Measurements from ENCODE around the gene PDZK1IP1.
A peak's percentile ranks its signal among the peaks of the same experiment; 100 is the strongest.

The PDZK1IP1 gene

GRCh38 chr1:47180603-47181094 lies 9.2 kb downstream of the PDZK1IP1 start:
- Histone ChIP-seq H3K36me3 (no peaks in the 10 kb centered on the region), H3K4me1 (no peaks in the 10 kb centered on the region), H3K9me3 (no peaks in the 10 kb centered on the region), H3K4me3 (ENCODE audit: low read depth, low read length) (no peak overlapping the region), H3K27me3 (no peaks in the 10 kb centered on the region)
- DNase-seq = no peak
- no peak for TF ChIP-seq CTCF (IDR thresholded peaks at IDR 0.05; ENCODE audit: low read depth, low read length)

DNA sequence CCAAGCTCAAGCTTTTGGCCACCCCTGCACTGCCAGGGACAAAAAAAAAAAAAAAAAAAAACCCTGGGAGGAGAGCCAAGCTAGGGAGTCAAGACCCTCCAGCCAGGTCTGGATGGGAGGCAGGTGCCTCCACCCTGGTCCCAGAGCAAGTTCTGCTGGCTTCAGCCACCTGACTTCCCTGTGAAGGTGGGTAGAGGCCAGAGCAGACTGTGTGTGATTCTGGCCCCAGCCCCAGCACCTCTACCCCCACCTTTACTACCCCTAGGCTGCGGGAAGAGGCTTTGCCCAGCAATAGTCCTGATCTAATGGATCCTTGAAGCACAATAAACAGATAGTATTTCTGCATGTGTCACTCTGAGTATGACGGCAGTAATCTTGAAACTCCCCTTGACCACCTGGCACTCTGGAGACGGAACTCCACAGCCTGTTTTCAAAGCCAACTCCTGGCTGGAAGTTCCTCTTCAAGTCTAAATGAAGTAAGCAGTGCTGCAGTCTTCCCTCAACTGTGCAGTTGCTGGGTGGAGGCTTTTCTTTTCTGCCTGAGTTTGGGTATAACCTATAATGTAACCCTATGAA lies 9.8 kb downstream of the PDZK1IP1 start:
- TF ChIP-seq CTCF (IDR thresholded peaks at IDR 0.05; ENCODE audit: low read depth, low read length) = no peak
- Histone ChIP-seq H3K4me3 (ENCODE audit: low read depth, low read length) (no peak overlapping the region), H3K4me1 (no peaks in the 10 kb centered on the region), H3K27me3 (no peaks in the 10 kb centered on the region), H3K9me3 (no peaks in the 10 kb centered on the region), H3K36me3 (no peaks in the 10 kb centered on the region)
- DNase-seq = no peak

GRCh38 chr1:47179017-47179987 lies 10.5 kb downstream of the PDZK1IP1 start:
- Histone ChIP-seq H3K36me3 (no peaks in the 10 kb centered on the region), H3K27me3 (no peaks in the 10 kb centered on the region), H3K9me3 (no peaks in the 10 kb centered on the region), H3K4me1 (no peaks in the 10 kb centered on the region), H3K4me3 (ENCODE audit: low read depth, low read length) (peak overlapping the region; percentile 49)
- peak; percentile 77 for TF ChIP-seq CTCF (IDR thresholded peaks at IDR 0.05; ENCODE audit: low read depth, low read length)
- peak; percentile 85 for DNase-seq

DNA sequence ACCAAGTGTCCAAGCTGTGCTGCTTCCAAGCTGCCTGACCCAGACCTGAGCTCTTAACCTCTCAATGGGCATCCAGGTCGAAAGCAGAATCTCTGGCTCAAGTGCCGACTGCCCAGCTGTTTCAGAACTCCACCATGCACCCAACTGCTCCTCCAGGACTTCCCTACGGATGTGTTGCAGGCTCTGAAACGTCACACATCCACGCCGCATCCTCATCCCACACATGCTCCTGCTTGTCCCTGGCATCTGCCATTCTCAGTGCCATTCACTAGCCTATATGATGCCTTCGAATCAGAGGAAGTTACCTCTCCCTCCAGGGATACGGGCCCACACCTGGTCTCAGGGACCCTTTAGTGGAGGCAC lies 11.2 kb downstream of the PDZK1IP1 start:
- no peaks in the 10 kb centered on the region for H3K36me3 ChIP-seq
- no peak overlapping the region for H3K4me3 ChIP-seq (ENCODE audit: low read depth, low read length)
- TF ChIP-seq CTCF (IDR thresholded peaks at IDR 0.05; ENCODE audit: low read depth, low read length) = no peak

DNA sequence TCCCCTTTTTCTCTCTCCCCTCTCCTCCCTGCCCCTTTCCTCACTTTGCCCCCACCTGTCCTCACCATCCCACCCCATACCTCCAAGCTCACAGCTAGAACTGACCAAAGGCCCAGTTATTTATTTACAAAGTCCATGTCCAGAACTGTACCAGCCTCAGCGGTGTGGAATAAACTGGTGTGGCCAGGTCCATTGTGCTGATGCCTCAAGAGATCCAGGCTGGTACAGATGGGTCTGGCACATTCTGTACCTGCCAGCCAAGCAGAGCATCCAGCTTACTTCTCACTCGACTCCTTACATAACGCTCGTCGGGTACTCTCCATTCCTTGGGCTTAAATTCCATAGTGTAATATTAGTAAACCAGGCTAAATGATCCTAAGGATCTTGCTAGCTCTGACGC lies 11.8 kb downstream of the PDZK1IP1 start:
- Histone ChIP-seq H3K27me3 (no peaks in the 10 kb centered on the region), H3K4me1 (no peaks in the 10 kb centered on the region), H3K36me3 (no peaks in the 10 kb centered on the region), H3K9me3 (no peaks in the 10 kb centered on the region), H3K4me3 (ENCODE audit: low read depth, low read length) (no peak overlapping the region)
- no peak for DNase-seq
- no peak for TF ChIP-seq CTCF (IDR thresholded peaks at IDR 0.05; ENCODE audit: low read depth, low read length)

More for the DNA sequence above, 11.2 kb downstream of the PDZK1IP1 start:
- Histone ChIP-seq H3K4me1 (no peaks in the 10 kb centered on the region), H3K27me3 (no peaks in the 10 kb centered on the region), H3K9me3 (no peaks in the 10 kb centered on the region)
- no peak for DNase-seq
